Measurements from ENCODE around the gene TTYH2. TPM values are rescaled to one million over a fixed set of nuclear protein-coding genes. Genes with fewer than 3 reads are reported as not detected.
A peak's percentile ranks its signal among the peaks of the same experiment; 100 is the strongest.

The TTYH2 gene
- total and polyA plus RNA-seq, 2 of the 4 experiments (the other 2 are of a cell fraction) = 2.3 to 6.8 TPM

- ChIA-PET CTCF (no interaction called here), POLR2A (ENCODE audit: unreplicated experiment) (interaction anchor here (0.6 kb wide), 1 partner anchor 12 kb away, joined by 3 read pairs; no protein-coding TSS in a partner anchor)
- Histone ChIP-seq H3K9me3 (ENCODE audit: control insufficient read depth, insufficient read depth, low read length) (no peaks in the 10 kb centered on the region), H3K9ac (ENCODE audit: low read depth, low read length) (no peak overlapping the region), H3K4me3 (ENCODE audit: insufficient read depth, low read depth, low read length) (no peak overlapping the region), H3K4me2 (ENCODE audit: low read depth, low read length) (no peak overlapping the region), H3K27ac (ENCODE audit: insufficient read depth, low read length) (no peak overlapping the region), H3K9me1 (ENCODE audit: insufficient read depth, low read length) (no peaks in the 10 kb centered on the region), H3K18ac (ENCODE audit: low read depth, low read length) (no peak overlapping the region), H2BK20ac (ENCODE audit: low read depth, low read length) (no peak overlapping the region), H3K56ac (ENCODE audit: extremely low read depth, insufficient read depth, low read length) (no peak overlapping the region), H3K14ac (replicated peaks; ENCODE audit: low read depth, low read length) (no peak overlapping the region), H4K20me1 (ENCODE audit: insufficient read depth, low read length) (no peaks in the 10 kb centered on the region), H4K8ac (ENCODE audit: low read depth in 2 of 2, low read length in 2 of 2) (no peak overlapping the region), H3K36me3 (ENCODE audit: control insufficient read depth, insufficient read depth, low read length) (no peaks in the 10 kb centered on the region), H2BK5ac (ENCODE audit: low read depth, low read length, poor library complexity, severe bottlenecking) (no peak overlapping the region), H2BK120ac (ENCODE audit: low read depth, low read length) (no peak overlapping the region), H4K91ac (ENCODE audit: insufficient read depth, low read depth, low read length) (no peak overlapping the region), H3K23ac (ENCODE audit: low read depth, low read length) (no peak overlapping the region), H2AK5ac (ENCODE audit: low read depth, low read length) (no peak overlapping the region), H3K4ac (ENCODE audit: low read depth, low read length) (no peak overlapping the region), H2AFZ (replicated peaks; ENCODE audit: low read length, poor library complexity) (peak overlapping the region; percentile 61), H3K27me3 (ENCODE audit: control insufficient read depth, insufficient read depth, low read length) (peaks cover 25% of the 10 kb centered on the region; the same call in 1 of the 2 replicates), H2BK15ac (ENCODE audit: low read depth, low read length) (no peak overlapping the region), H2AK9ac (replicated peaks; ENCODE audit: low read depth, low read length, poor library complexity) (no peak overlapping the region), H4K5ac (ENCODE audit: low read depth, low read length) (no peak overlapping the region), H3K79me1 (ENCODE audit: low read depth in 1 of 2, low read length in 2 of 2) (no peaks in the 10 kb centered on the region), H3K4me1 (ENCODE audit: control insufficient read depth, insufficient read depth, low read length) (no peaks in the 10 kb centered on the region)
- BruUV-seq (replicated peaks) = no TSS peak
- no peak for DNase-seq
- TF ChIP-seq MXI1 (IDR thresholded peaks at IDR 0.05; ENCODE audit: borderline replicate concordance, low read depth, low read length) (no peak), USF2 (IDR thresholded peaks at IDR 0.05; ENCODE audit: low read depth, low read length) (no peak), CEBPB (IDR thresholded peaks at IDR 0.05; ENCODE audit: low read depth, low read length) (no peak), NFE2L2 (IDR thresholded peaks at IDR 0.05; ENCODE audit: low read depth, low read length) (no peak)
- WGBS, 2 experiments (ENCODE audit: extremely low coverage in 2 of 2, insufficient read length in 1 of 2) = 28% methylated on average over 2 of the region's 12 CpGs; no CpG with 5 or more reads in 1 of the 2 experiments
- intact Hi-C loops (cut with micrococcal nuclease) = no loop called here
- in situ Hi-C loops (cut with MboI; ENCODE audit: low sequenced_read_pairs) = loop anchor here (25.0 kb wide), 1 partner anchor 931 kb away; the partner anchor contains the start of gene CPSF4L
- dilution Hi-C loops (cut with HindIII; ENCODE audit: low sequenced_read_pairs, unreplicated experiment) = no loop called here
- ATAC-seq (ENCODE audit: low read depth) = peak; percentile 37
Measured at GRCh38 chr17:74192950-74193781, 20.2 kb upstream of the TTYH2 start.
